WTC11 (cell line): Measurements from ENCODE around the gene ZNF516.

Experiments used
- FOXJ3 ChIP-seq: sonication (generic); formaldehyde crosslinking; IDR thresholded peaks from 2 replicates; pipeline ENCODE4 v1.9.0; 2021; ENCODE audit warnings: missing genetic modification reagents, mild to moderate bottlenecking, borderline replicate concordance
- GTF2I ChIP-seq: fragments of 250-450 bp; sonication (Bioruptor Pico); conservative IDR thresholded peaks from 2 replicates; pipeline ENCODE4 v1.4.0; 2021; ENCODE audit warnings: mild to moderate bottlenecking
- SMAD3 ChIP-seq: sonication (generic); formaldehyde crosslinking; IDR thresholded peaks from 2 replicates; pipeline ENCODE4 v1.8.0; 2022; ENCODE audit warnings: missing genetic modification reagents, mild to moderate bottlenecking, borderline replicate concordance
- TCF7 ChIP-seq: sonication (generic); formaldehyde crosslinking; IDR thresholded peaks from 2 replicates; pipeline ENCODE4 v1.8.0; 2022; ENCODE audit warnings: mild to moderate bottlenecking, low read depth, missing genetic modification reagents, moderate library complexity
- TF ChIP-seq, protein P1 (sequence below): fragments of 200-600 bp; IDR thresholded peaks from 2 replicates; pipeline ENCODE4 v1.8.0; 2022; ENCODE audit warnings: antibody characterized with exemption
- TF ChIP-seq, protein P2 (sequence below): sonication (generic); formaldehyde crosslinking; conservative IDR thresholded peaks from 2 replicates; pipeline ENCODE4 v1.8.1; 2022; ENCODE audit warnings: mild to moderate bottlenecking, missing genetic modification reagents
- TF ChIP-seq, protein P3 (sequence below): fragments of 250-450 bp; sonication (Bioruptor Pico); IDR thresholded peaks from 2 replicates; pipeline ENCODE4 v2.1.2; 2022; ENCODE audit warnings: mild to moderate bottlenecking, moderate library complexity
- TF ChIP-seq, protein P4 (sequence below): sonication (generic); formaldehyde crosslinking; IDR thresholded peaks from 2 replicates; pipeline ENCODE4 v1.8.1; 2023; ENCODE audit warnings: mild to moderate bottlenecking, moderate library complexity, missing genetic modification reagents
- TF ChIP-seq, protein P5 (sequence below): fragments of 250-450 bp; sonication (Bioruptor Pico); IDR thresholded peaks from 2 replicates; pipeline ENCODE4 v1.8.0; 2021; ENCODE audit warnings: mild to moderate bottlenecking

DNA sequence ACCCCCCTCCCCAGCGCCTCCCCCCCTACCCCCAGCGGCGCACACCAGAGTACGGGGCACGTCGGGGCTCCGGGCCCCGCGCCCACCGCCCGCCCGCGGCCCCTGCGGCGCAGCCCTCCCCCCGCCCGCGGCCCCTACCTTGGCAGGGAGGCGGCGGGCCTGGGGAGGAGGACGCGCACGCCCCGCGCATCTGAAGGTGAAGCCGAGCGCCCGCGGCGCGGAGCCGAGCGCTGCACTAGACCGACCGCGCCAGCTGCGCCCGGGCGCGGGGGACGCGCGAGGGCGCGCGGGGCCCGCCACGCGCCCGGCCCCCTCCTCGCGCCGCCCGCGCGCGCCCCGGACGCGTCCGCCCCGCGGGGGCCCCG, at the start of gene ZNF516:
- TF ChIP-seq FOXJ3 (CRISPR knock-in tag) (no peak), SMAD3 (no peak), TCF7 (CRISPR knock-in tag) (no peak), GTF2I (CRISPR knock-in tag) (no peak)
- TF ChIP-seq, protein P1, sequence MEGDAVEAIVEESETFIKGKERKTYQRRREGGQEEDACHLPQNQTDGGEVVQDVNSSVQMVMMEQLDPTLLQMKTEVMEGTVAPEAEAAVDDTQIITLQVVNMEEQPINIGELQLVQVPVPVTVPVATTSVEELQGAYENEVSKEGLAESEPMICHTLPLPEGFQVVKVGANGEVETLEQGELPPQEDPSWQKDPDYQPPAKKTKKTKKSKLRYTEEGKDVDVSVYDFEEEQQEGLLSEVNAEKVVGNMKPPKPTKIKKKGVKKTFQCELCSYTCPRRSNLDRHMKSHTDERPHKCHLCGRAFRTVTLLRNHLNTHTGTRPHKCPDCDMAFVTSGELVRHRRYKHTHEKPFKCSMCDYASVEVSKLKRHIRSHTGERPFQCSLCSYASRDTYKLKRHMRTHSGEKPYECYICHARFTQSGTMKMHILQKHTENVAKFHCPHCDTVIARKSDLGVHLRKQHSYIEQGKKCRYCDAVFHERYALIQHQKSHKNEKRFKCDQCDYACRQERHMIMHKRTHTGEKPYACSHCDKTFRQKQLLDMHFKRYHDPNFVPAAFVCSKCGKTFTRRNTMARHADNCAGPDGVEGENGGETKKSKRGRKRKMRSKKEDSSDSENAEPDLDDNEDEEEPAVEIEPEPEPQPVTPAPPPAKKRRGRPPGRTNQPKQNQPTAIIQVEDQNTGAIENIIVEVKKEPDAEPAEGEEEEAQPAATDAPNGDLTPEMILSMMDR, result no peak
- TF ChIP-seq, protein P2, sequence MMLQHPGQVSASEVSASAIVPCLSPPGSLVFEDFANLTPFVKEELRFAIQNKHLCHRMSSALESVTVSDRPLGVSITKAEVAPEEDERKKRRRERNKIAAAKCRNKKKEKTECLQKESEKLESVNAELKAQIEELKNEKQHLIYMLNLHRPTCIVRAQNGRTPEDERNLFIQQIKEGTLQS, result no peak
- TF ChIP-seq, protein P3, sequence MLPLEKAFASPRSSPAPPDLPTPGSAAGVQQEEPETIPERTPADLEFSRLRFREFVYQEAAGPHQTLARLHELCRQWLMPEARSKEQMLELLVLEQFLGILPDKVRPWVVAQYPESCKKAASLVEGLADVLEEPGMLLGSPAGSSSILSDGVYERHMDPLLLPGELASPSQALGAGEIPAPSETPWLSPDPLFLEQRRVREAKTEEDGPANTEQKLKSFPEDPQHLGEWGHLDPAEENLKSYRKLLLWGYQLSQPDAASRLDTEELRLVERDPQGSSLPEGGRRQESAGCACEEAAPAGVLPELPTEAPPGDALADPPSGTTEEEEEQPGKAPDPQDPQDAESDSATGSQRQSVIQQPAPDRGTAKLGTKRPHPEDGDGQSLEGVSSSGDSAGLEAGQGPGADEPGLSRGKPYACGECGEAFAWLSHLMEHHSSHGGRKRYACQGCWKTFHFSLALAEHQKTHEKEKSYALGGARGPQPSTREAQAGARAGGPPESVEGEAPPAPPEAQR (CRISPR knock-in tag), result no peak
- TF ChIP-seq, protein P4, sequence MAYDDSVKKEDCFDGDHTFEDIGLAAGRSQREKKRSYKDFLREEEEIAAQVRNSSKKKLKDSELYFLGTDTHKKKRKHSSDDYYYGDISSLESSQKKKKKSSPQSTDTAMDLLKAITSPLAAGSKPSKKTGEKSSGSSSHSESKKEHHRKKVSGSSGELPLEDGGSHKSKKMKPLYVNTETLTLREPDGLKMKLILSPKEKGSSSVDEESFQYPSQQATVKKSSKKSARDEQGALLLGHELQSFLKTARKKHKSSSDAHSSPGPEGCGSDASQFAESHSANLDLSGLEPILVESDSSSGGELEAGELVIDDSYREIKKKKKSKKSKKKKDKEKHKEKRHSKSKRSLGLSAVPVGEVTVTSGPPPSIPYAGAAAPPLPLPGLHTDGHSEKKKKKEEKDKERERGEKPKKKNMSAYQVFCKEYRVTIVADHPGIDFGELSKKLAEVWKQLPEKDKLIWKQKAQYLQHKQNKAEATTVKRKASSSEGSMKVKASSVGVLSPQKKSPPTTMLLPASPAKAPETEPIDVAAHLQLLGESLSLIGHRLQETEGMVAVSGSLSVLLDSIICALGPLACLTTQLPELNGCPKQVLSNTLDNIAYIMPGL (CRISPR knock-in tag), result no peak
- TF ChIP-seq, protein P5, sequence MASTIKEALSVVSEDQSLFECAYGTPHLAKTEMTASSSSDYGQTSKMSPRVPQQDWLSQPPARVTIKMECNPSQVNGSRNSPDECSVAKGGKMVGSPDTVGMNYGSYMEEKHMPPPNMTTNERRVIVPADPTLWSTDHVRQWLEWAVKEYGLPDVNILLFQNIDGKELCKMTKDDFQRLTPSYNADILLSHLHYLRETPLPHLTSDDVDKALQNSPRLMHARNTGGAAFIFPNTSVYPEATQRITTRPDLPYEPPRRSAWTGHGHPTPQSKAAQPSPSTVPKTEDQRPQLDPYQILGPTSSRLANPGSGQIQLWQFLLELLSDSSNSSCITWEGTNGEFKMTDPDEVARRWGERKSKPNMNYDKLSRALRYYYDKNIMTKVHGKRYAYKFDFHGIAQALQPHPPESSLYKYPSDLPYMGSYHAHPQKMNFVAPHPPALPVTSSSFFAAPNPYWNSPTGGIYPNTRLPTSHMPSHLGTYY (CRISPR knock-in tag), result no peak
